Measurements from ENCODE around the gene COX5B. TPM values are rescaled to one million over a fixed set of nuclear protein-coding genes. Genes with fewer than 3 reads are reported as not detected.
"Not testable (repeated sequence)": the region's sequence is repeated elsewhere in the genome, so short reads cannot be mapped to it uniquely, and the experiment has no call there.

The COX5B gene
- total and polyA plus RNA-seq, 9 donors: 98.5 to 478 (median 187) TPM

DNA sequence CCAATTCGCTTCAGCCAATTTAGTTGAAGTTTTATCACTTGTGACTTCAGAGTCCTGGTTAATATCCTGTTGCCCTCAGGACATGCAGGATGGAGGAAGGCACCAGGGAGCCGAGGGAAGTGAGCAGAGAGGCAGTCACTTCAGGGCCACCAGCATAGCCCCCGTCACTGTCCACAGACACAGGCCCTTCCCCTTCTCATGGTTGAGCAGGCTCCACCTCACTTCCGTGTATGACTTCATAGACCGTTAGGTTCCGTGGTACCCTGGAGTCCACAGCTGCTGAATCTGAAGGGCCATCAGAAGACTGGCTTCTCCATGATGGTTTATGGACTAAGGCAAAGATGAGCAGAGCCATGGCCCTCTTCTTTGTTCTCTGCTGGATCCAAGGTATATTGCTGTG lies 23.6 kb downstream of the COX5B start, which contains the start of gene C2orf92:
Gene C2orf92 (plus strand): TSS at position 266 of the 400 bp plus-strand sequence. CDS start 76 bp downstream, at position 342.
- Histone ChIP-seq H3K27me3 (no peaks in the 10 kb centered on the region), H3K27ac (no peak within 1 kb of the TSS), H3K4me3 (no peak within 1 kb of the TSS), H3K4me1 (ENCODE audit: insufficient read depth) (no peaks in the 10 kb centered on the region), H3K9me3 (no peaks in the 10 kb centered on the region), H3K36me3 (no peaks in the 10 kb centered on the region)
- intact Hi-C loops (cut with DNase I): no loop called here
- TF ChIP-seq EP300 (IDR thresholded peaks at IDR 0.05): no peak
- TF ChIP-seq, protein P1, sequence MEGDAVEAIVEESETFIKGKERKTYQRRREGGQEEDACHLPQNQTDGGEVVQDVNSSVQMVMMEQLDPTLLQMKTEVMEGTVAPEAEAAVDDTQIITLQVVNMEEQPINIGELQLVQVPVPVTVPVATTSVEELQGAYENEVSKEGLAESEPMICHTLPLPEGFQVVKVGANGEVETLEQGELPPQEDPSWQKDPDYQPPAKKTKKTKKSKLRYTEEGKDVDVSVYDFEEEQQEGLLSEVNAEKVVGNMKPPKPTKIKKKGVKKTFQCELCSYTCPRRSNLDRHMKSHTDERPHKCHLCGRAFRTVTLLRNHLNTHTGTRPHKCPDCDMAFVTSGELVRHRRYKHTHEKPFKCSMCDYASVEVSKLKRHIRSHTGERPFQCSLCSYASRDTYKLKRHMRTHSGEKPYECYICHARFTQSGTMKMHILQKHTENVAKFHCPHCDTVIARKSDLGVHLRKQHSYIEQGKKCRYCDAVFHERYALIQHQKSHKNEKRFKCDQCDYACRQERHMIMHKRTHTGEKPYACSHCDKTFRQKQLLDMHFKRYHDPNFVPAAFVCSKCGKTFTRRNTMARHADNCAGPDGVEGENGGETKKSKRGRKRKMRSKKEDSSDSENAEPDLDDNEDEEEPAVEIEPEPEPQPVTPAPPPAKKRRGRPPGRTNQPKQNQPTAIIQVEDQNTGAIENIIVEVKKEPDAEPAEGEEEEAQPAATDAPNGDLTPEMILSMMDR (IDR thresholded peaks at IDR 0.05): no peak
- TF ChIP-seq POLR2A (IDR thresholded peaks at IDR 0.05): no peak
- WGBS, 3 donors: 91 to 93% (median 91%) methylated on average over 6 of the region's 6 CpGs
- DNase-seq: no peak

DNA sequence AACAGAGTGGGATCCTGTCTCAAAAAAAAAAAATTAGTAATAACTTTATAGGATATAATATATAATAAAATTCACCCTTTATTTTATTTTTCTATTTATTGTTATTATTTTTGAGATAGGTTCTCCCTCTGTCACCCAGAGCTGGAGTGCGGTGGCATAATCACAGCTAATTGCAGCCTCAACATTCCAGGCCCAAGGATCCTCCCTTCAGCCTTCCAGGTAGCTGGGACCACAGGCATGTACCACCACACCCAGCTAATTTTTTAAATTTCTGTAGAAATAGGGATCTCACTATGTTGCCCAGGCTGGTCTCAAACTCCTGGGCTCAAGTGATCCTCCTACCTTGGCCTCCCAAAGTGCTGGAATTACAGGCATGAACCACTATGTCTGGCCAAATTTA lies 24.6 kb downstream of the COX5B start:
- DNase-seq: no peak
- WGBS, 3 donors: 93 to 100% (median 95%) methylated on average over 1 of the region's 1 CpG

DNA sequence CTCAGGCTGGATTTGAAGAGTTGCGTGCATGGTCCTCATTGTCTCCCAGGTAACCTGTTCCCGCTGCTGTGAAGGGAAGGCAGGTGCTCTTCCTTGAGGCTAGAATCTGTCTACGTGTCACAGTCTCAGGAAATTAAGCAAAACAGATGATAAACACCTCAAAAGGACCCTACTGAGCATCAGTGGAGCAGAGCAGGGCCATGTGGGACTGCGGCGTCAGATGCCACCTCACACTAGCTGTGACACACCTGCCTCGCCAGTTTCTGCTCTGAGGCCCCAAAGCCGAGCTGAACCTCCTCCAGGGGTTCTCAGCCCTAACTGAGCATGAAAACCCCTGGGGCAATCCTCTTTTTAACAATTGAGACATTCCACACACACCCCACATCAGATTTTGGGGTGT lies 25.7 kb downstream of the COX5B start:
- Histone ChIP-seq H3K36me3 (no peaks in the 10 kb centered on the region), H3K9me3 (no peaks in the 10 kb centered on the region), H3K27ac (no peak overlapping the region), H3K27me3 (no peaks in the 10 kb centered on the region), H3K4me1 (ENCODE audit: insufficient read depth) (no peaks in the 10 kb centered on the region), H3K4me3 (no peak overlapping the region)
- intact Hi-C loops (cut with DNase I): no loop called here
- 94 to 98% (median 96%) methylated on average over 7 of the region's 7 CpGs for WGBS, 3 donors
- no peak for TF ChIP-seq EP300 (IDR thresholded peaks at IDR 0.05)
- no peak for TF ChIP-seq POLR2A (IDR thresholded peaks at IDR 0.05)
- TF ChIP-seq, protein P1 (IDR thresholded peaks at IDR 0.05): no peak
- DNase-seq: no peak

More for the DNA sequence above, 24.6 kb downstream of the COX5B start:
- TF ChIP-seq, protein P1 (IDR thresholded peaks at IDR 0.05): no peak
- TF ChIP-seq POLR2A (IDR thresholded peaks at IDR 0.05) (no peak), EP300 (IDR thresholded peaks at IDR 0.05) (no peak)
- Histone ChIP-seq H3K9me3 (no peaks in the 10 kb centered on the region), H3K27me3 (no peaks in the 10 kb centered on the region), H3K4me1 (ENCODE audit: insufficient read depth) (no peaks in the 10 kb centered on the region), H3K27ac (no peak overlapping the region), H3K4me3 (no peak overlapping the region), H3K36me3 (no peaks in the 10 kb centered on the region)
- intact Hi-C loops (cut with DNase I): no loop called here

DNA sequence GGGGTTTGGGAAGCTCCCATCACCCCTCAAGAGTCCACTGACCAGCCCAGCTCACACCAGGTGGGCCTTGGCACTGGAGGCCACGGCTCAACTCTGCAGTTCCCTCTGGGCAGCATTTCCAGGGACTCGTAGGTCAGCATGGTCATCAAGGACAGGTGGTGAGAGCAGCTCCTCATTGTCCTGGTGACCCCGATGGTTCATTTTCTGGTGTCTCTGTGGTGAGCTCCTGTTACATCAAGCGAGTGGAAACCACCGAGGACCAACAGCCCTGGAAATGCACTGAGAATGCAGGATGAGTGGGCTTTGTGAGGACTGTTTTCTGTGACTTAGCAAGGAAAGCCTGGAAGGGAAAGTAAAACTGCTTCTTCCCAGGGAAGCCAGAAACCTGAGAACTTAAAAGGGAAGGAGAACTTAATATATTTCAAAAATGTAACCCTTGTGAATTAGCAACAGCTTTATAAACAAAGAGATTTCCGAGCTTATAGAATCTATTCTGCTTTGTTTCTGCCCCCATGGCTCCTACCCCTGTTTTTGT lies 26.8 kb downstream of the COX5B start:
- H3K4me1 ChIP-seq (ENCODE audit: insufficient read depth); H3K36me3 ChIP-seq; H3K27ac ChIP-seq; H3K4me3 ChIP-seq; H3K27me3 ChIP-seq; intact Hi-C loops (cut with DNase I); H3K9me3 ChIP-seq; DNase-seq: not testable (repeated sequence)
- 84 to 92% (median 91%) methylated on average over 6 of the region's 6 CpGs for whole genome bisulfite sequencing, 3 donors

DNA sequence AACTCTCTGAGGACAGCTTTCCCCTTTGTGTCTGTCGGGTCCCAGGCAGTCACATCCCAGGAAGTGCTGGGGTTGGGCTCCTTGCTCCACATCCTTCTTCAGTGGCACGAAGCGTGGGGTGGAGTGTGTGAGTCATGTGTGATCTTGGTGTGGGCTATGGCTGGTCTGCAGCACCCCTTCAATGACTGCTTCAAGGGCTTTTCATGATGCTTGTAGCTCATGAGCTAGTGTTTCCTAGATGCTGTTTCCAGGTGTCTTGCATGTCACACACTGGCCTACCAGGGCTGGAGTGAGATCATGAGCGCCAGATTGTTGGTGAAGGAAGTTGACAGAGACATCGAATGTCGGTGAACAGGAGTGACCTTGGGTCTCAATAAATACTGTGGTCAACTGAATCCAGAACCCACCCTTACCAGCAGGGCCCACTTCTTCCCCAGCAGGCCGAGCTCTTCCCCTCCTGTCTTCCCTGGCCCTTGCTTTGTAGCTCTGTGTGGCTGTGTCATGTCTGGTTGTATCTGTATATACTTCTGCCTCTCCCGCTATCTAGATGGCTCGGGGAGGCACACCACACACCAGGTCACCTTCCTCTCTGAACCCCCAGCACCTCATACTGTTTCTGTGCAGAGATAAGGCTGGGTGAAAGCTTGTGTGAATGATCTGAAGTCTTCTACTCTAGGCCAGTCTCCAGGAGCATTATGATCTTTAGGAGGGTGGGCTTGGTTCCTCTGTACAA lies 27.5 kb downstream of the COX5B start:
- DNase-seq: no peak
- intact Hi-C loops (cut with DNase I): no loop called here
- TF ChIP-seq EP300 (IDR thresholded peaks at IDR 0.05): no peak
- TF ChIP-seq, protein P1 (IDR thresholded peaks at IDR 0.05): no peak
- H3K9me3 ChIP-seq: no peaks in the 10 kb centered on the region
- H3K27ac ChIP-seq: no peak overlapping the region
- no peak overlapping the region for H3K4me3 ChIP-seq
- no peaks in the 10 kb centered on the region for H3K36me3 ChIP-seq
- 91 to 92% (median 91%) methylated on average over 9 of the region's 9 CpGs for WGBS, 3 donors
- no peaks in the 10 kb centered on the region for H3K27me3 ChIP-seq
- H3K4me1 ChIP-seq (ENCODE audit: insufficient read depth): no peaks in the 10 kb centered on the region
